HFFc6 (cell line): ENCODE results near the gene MBNL2. TPM values are rescaled to one million over a fixed set of nuclear protein-coding genes. Genes with fewer than 3 reads are reported as not detected.
A peak's percentile ranks its signal among the peaks of the same experiment; 100 is the strongest.

Experiments
- DNase-seq: peaks from one replicate; pipeline ENCODE4 v3.0.0-alpha.2; 2018
- H3K27ac Mint-ChIP-seq: 2 replicates; pipeline ENCODE4 v1.8.0; 2020; ENCODE audit warnings: mild to moderate bottlenecking, mixed read lengths
- H3K27me3 Mint-ChIP-seq: 2 replicates; pipeline ENCODE4 v1.8.0; 2021; ENCODE audit warnings: mild to moderate bottlenecking, moderate library complexity, mixed read lengths; ENCODE audit not compliant: insufficient read depth
- H3K36me3 Mint-ChIP-seq: 2 replicates; pipeline ENCODE4 v1.8.0; 2021; ENCODE audit warnings: low read depth, mixed read lengths
- H3K4me1 Mint-ChIP-seq: 2 replicates; pipeline ENCODE4 v1.8.0; 2020; ENCODE audit warnings: low read depth, mixed read lengths
- H3K4me3 Mint-ChIP-seq: 2 replicates; pipeline ENCODE4 v1.8.0; 2020; ENCODE audit warnings: mild to moderate bottlenecking, moderate library complexity, mixed read lengths
- H3K9me3 Mint-ChIP-seq: 2 replicates; pipeline ENCODE4 v1.8.0; 2020; ENCODE audit warnings: mild to moderate bottlenecking, mixed read lengths
- CTCF ChIP-seq: fragments of 200-600 bp; sonication (generic); IDR thresholded peaks from 2 replicates; pipeline ENCODE4 v1.5.0; 2021; ENCODE audit warnings: antibody characterized with exemption, mild to moderate bottlenecking
- total RNA-seq, 6 experiments: library from RNA; stranded (reverse); fragmentation: NEBNext Ultra II Directional; extraction: Animal tissue kit (Norgen Biotek cat#: 25700); gene quantifications; 2 replicates in 1 of 6; 3 replicates in 5 of 6; pipeline ENCODE4 v1.2.3, GENCODE V29; 2021

Gene MBNL2
- total RNA-seq, 6 experiments from 2014 or later = 78.5 to 138 (median 99.8) TPM

GRCh38 chr13:97403893-97404750 is 182.0 kb downstream of the MBNL2 start:
- TF ChIP-seq CTCF = no peak

GRCh38 chr13:97407540-97407939 is 185.4 kb downstream of the MBNL2 start:
- no peak for TF ChIP-seq CTCF
- peaks cover 6% of the 10 kb centered on the region for H3K27me3 Mint-ChIP-seq
- no peak overlapping the region for H3K4me3 Mint-ChIP-seq
- H3K36me3 Mint-ChIP-seq = no peaks in the 10 kb centered on the region
- no peak overlapping the region for H3K27ac Mint-ChIP-seq
- H3K9me3 Mint-ChIP-seq = no peaks in the 10 kb centered on the region
- no peak for DNase-seq
- H3K4me1 Mint-ChIP-seq = peaks cover 12% of the 10 kb centered on the region

More at GRCh38 chr13:97403893-97404750, 182.0 kb downstream of the MBNL2 start:
- Mint-ChIP-seq H3K4me3 (no peak overlapping the region), H3K36me3 (peaks cover 5% of the 10 kb centered on the region; the same call in 1 of the 2 replicates), H3K4me1 (peaks cover 12% of the 10 kb centered on the region), H3K27ac (no peak overlapping the region), H3K9me3 (no peaks in the 10 kb centered on the region), H3K27me3 (peaks cover 6% of the 10 kb centered on the region)
- DNase-seq = peak; percentile 20

GRCh38 chr13:97408938-97409337 is 186.8 kb downstream of the MBNL2 start:
- DNase-seq = no peak
- Mint-ChIP-seq H3K27me3 (peaks cover 2% of the 10 kb centered on the region; the same call in 1 of the 2 replicates), H3K4me3 (no peak overlapping the region), H3K36me3 (no peaks in the 10 kb centered on the region), H3K9me3 (no peaks in the 10 kb centered on the region), H3K4me1 (peaks cover 8% of the 10 kb centered on the region), H3K27ac (no peak overlapping the region)
- TF ChIP-seq CTCF = no peak

- no peak overlapping the region for H3K27ac Mint-ChIP-seq
- TF ChIP-seq CTCF = no peak
- H3K27me3 Mint-ChIP-seq = peaks cover 4% of the 10 kb centered on the region
- no peak overlapping the region for H3K4me3 Mint-ChIP-seq
- no peaks in the 10 kb centered on the region for H3K36me3 Mint-ChIP-seq
- H3K9me3 Mint-ChIP-seq = no peaks in the 10 kb centered on the region
- no peaks in the 10 kb centered on the region for H3K4me1 Mint-ChIP-seq
- no peak for DNase-seq
Observed at GRCh38 chr13:97411984-97412383, 189.9 kb downstream of the MBNL2 start.

GRCh38 chr13:97413694-97414093 is 191.6 kb downstream of the MBNL2 start:
- no peak for TF ChIP-seq CTCF
- Mint-ChIP-seq H3K36me3 (no peaks in the 10 kb centered on the region), H3K27me3 (peaks cover 2% of the 10 kb centered on the region; the same call in 1 of the 2 replicates), H3K4me3 (no peak overlapping the region), H3K4me1 (no peaks in the 10 kb centered on the region), H3K27ac (no peak overlapping the region), H3K9me3 (no peaks in the 10 kb centered on the region)
- DNase-seq = no peak
